GM12891 (cell line): ENCODE measurements around the gene OSM.
"Not testable (repeated sequence)": the region's sequence is repeated elsewhere in the genome, so short reads cannot be mapped to it uniquely, and the experiment has no call there.

Experiments
- DNase-seq: peaks from one replicate; pipeline ENCODE4 v3.0.0; 2011; ENCODE audit warnings: low spot score; ENCODE audit not compliant: insufficient read length
- FAIRE-seq: peaks from 2 replicates; lab custom pipeline; 2011; peaks lifted over from hg19 to GRCh38; lab: Jason Lieb, UNC
- PAX5 ChIP-seq: IDR thresholded peaks from 2 replicates; pipeline ENCODE4 v1.6.1; 2011; ENCODE audit warnings: low read length, moderate library complexity, mild to moderate bottlenecking; ENCODE audit not compliant: insufficient read depth, severe bottlenecking
- POLR2A ChIP-seq: IDR thresholded peaks from 2 replicates; pipeline ENCODE4 v1.6.1; 2011; ENCODE audit warnings: low read depth, low read length, control low read depth
- POLR2AphosphoS5 ChIP-seq: IDR thresholded peaks from 2 replicates; pipeline ENCODE4 v1.6.1; 2011; ENCODE audit warnings: low read depth, low read length, control low read depth
- POU2F2 ChIP-seq: IDR thresholded peaks from 2 replicates; pipeline ENCODE4 v1.6.1; 2011; ENCODE audit warnings: low read depth, mild to moderate bottlenecking, control low read depth, low read length, moderate library complexity
- SPI1 ChIP-seq: IDR thresholded peaks from 2 replicates; pipeline ENCODE4 v1.6.1; 2011; ENCODE audit warnings: low read depth, low read length, control low read depth
- TAF1 ChIP-seq: IDR thresholded peaks from 2 replicates; pipeline ENCODE4 v1.6.1; 2011; ENCODE audit warnings: low read depth, low read length, control low read depth

OSM gene

GRCh38 chr22:30238661-30239487 is 27.8 kb downstream of the OSM start:
- no peak for DNase-seq
- TF ChIP-seq POU2F2 (no peak), POLR2AphosphoS5 (no peak), POLR2A (no peak), TAF1 (no peak), PAX5 (no peak), SPI1 (no peak)
- no peak for FAIRE-seq

- DNase-seq = no peak
- no peak for FAIRE-seq
- TF ChIP-seq PAX5 (no peak), POU2F2 (no peak), POLR2AphosphoS5 (no peak), POLR2A (no peak), SPI1 (no peak), TAF1 (no peak)
These were observed 28.5 kb downstream of the OSM start for GRCh38 chr22:30238136-30238535.

DNA sequence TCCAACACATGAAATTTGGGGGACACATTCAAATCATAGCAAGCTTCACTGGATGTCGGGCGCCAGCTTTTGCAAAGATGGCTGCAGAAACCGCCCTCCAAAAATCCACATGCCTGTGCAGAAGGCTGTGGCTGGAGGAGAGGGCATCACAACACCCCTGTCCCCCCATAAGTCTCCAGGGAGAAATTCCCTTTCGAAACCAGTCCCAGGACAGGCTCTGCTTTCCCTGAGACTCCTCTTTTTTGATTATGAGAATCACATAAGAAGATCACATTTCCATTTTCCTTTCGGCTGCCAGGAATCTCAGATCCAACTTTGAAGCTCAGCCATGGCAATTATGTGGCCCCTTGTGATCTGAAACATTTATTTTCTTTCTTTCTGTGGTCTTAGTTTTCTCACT is 29.8 kb downstream of the OSM start:
- DNase-seq (no peak), FAIRE-seq (no peak)
- TF ChIP-seq SPI1 = no peak
- no peak for TF ChIP-seq POU2F2
- no peak for TF ChIP-seq POLR2AphosphoS5
- TF ChIP-seq TAF1 = no peak

GRCh38 chr22:30235687-30236170 is 30.9 kb downstream of the OSM start:
- no peak for DNase-seq
- TF ChIP-seq POLR2A (no peak), POU2F2 (no peak), TAF1 (no peak), SPI1 (no peak), PAX5 (no peak), POLR2AphosphoS5 (no peak)
- no peak for FAIRE-seq

- TF ChIP-seq POU2F2 (no peak), POLR2AphosphoS5 (no peak), PAX5 (no peak)
- DNase-seq = no peak
- FAIRE-seq = no peak
These were observed 31.7 kb downstream of the OSM start for GRCh38 chr22:30234786-30235470.

DNA sequence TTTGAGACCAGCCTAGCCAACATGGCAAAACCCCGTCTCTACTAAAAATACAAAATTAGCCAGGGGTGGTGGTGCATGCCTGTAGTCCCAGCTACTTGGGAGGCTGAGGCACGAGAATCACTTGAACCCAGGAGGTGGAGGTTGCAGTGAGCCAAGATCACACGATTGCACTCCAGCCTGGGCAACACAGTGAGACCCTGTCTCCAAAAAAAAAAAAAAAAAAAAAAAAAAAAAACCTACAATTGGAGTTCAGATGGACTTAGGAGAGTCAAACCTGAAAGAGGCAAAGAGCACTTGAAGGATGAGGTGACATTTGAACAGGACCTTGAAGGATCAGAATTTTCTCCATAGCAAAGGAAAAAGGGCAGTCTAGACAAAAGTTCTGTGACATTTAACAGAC is 32.3 kb downstream of the OSM start:
- not testable (repeated sequence) for FAIRE-seq, DNase-seq

DNA sequence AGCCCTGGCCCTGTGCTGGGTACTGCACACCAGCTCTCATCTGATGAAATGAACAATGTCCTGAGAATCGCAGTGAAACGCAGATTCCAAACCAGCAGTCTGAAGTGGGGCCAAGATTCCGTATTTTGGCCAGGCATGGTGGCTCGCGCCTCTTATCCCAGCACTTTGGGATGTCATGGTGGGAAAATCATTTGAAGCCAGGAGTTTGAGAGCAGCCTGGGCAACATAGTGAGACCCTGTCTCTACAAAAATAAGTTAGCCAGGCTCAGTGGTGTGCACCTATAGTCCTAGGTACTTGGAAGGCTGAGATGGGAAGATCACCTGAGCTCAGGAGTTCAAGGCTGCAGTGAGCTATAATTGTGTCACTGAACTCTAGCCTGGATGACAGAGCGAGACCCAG is 33.1 kb downstream of the OSM start:
- FAIRE-seq (no peak), DNase-seq (no peak)
- TF ChIP-seq PAX5 (no peak), POU2F2 (no peak), SPI1 (no peak)

GRCh38 chr22:30232716-30233218 is 33.9 kb downstream of the OSM start:
- DNase-seq (no peak), FAIRE-seq (no peak)
- no peak for TF ChIP-seq POLR2A
- no peak for TF ChIP-seq POLR2AphosphoS5

DNA sequence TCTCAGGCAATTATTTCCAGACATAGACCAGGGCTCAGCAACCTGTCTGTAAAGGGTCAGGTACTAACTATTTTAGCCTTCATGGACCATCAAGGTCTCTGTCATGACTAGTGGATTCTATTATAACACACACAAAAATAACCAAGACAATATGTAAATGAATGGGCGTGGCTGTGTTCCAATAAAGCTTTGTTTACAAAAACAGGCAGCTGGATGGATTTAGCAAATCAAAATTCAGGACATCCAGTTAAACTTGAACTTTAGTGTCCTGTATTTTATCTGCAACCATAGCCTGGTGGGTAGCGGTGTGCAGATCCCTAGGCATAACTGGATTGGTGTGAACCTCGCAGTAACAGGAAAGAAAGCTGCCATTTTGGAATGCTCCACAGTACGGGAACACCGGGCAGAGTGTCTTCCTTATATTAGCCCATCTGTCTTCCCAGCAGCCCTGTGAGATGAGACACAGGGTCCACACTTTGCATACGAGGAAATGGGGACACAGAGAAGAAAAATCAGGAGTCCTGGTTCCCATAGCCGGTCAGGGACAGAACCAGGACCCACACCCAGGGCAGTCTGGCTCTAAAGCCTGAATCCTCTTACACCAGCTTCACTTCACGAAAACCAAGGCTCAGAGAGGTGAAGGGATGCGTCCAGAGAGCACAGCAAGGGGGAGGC is 35.7 kb downstream of the OSM start:
- TF ChIP-seq POLR2A = no peak
- TF ChIP-seq POU2F2 = no peak
- no peak for TF ChIP-seq SPI1
- TF ChIP-seq PAX5 = no peak
- TF ChIP-seq POLR2AphosphoS5 = no peak
- TF ChIP-seq TAF1 = no peak
- no peak for FAIRE-seq
- DNase-seq = no peak

DNA sequence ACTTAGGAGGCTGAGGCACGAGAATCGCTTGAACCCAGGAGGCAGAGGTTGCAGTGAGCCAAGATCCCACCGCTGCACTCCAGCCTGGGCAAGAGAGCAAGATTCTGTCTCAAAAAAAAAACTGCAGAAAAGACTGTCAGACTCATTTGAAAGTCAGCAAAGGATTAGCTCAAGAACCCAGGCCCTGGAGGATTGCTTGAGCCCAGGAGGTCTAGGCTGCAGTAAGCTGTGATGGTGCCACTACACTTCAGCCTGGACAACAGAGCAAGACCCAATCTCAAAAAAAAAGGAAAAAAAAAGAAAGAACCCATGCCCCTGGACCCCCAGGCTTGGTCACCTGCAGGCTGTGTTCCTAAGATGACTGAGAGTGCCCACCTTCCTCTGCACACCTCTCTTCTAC is 36.3 kb downstream of the OSM start:
- TF ChIP-seq POU2F2 = no peak
- no peak for TF ChIP-seq POLR2AphosphoS5
- no peak for TF ChIP-seq PAX5
- no peak for TF ChIP-seq TAF1
- no peak for TF ChIP-seq SPI1
- no peak for TF ChIP-seq POLR2A
- DNase-seq (no peak), FAIRE-seq (no peak)
